Activated CD4-positive, alpha-beta T cell treated with anti-CD3 and anti-CD28 coated beads for 4 hours (primary cell): ENCODE measurements around the gene PREP.

Source experiments
- DNase-seq, 2 donors: peaks; one replicate each; pipeline ENCODE4 v3.0.0-alpha.2; 2020

PREP gene

GRCh38 chr6:105304825-105305224 is 98.1 kb downstream of the PREP start:
- DNase-seq = no peak

GRCh38 chr6:105304366-105304765 is 98.5 kb downstream of the PREP start:
- no peak for DNase-seq

GRCh38 chr6:105302617-105303128 is 100.2 kb downstream of the PREP start:
- no peak for DNase-seq

GRCh38 chr6:105301756-105302616 is 100.9 kb downstream of the PREP start:
- no peak for DNase-seq

- no peak for DNase-seq
Measured at GRCh38 chr6:105301072-105301503, 101.8 kb downstream of the PREP start.

GRCh38 chr6:105300090-105300489 is 102.8 kb downstream of the PREP start:
- DNase-seq = no peak

GRCh38 chr6:105294129-105294528 is 108.8 kb downstream of the PREP start:
- DNase-seq = no peak

- no peak for DNase-seq
Measured at GRCh38 chr6:105292689-105293339, 110.1 kb downstream of the PREP start.

- no peak for DNase-seq
Measured at GRCh38 chr6:105291525-105291924, 111.4 kb downstream of the PREP start.

- no peak for DNase-seq
Measured at GRCh38 chr6:105282631-105283585, 120.0 kb downstream of the PREP start.

- DNase-seq = no peak
Measured at GRCh38 chr6:105280033-105280432, 122.8 kb downstream of the PREP start.

- DNase-seq = no peak
Measured at GRCh38 chr6:105279463-105279862, 123.4 kb downstream of the PREP start.

- no peak for DNase-seq
Measured at GRCh38 chr6:105278813-105279212, 124.1 kb downstream of the PREP start.

- DNase-seq = no peak
Measured at GRCh38 chr6:105278035-105278434, 124.8 kb downstream of the PREP start.

GRCh38 chr6:105276374-105276773 is 126.5 kb downstream of the PREP start:
- no peak for DNase-seq

GRCh38 chr6:105275542-105275941 is 127.3 kb downstream of the PREP start:
- DNase-seq = no peak

GRCh38 chr6:105274678-105275077 is 128.2 kb downstream of the PREP start:
- no peak for DNase-seq

- no peak for DNase-seq
Measured at GRCh38 chr6:105273589-105273988, 129.3 kb downstream of the PREP start.

GRCh38 chr6:105272786-105273185 is 130.1 kb downstream of the PREP start:
- DNase-seq = no peak

- DNase-seq = no peak
Measured at GRCh38 chr6:105270511-105270910, 132.4 kb downstream of the PREP start.

- DNase-seq = no peak
Measured at GRCh38 chr6:105269390-105269789, 133.5 kb downstream of the PREP start.

- no peak for DNase-seq
Measured at GRCh38 chr6:105263685-105264610, 138.9 kb downstream of the PREP start.
